ENCODE results near the gene CD80. TPM values are rescaled to one million over a fixed set of nuclear protein-coding genes. Genes with fewer than 3 reads are reported as not detected.

CD80 gene
- total and polyA plus RNA-seq, 9 of the 15 experiments (the other 6 are each of a cell fraction or from before 2014, with no cell fraction given), result 3.0 to 8.2 (median 5.7) TPM

DNA sequence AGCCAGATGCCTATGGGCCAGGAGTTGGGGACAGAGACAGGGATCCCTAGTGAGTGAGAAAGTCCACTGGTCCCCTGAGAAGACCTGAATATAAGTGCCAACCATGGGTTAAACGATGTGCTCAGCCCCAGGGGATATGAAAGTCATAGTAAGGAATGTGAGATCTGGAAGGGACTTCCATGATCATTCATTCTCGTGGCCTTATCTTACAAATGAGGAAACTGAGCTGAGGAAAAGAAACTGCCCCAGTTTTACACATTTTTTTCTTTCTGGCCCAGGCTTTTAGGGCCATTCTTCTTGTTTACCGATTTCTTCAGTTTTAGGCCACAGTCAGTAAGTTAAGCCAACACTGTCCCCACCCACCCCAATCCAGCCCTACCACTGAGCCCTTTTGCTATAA, 11.1 kb downstream of the CD80 start:
- POLR2A ChIA-PET, result no interaction called here
- TF ChIP-seq NFE2L1 (tag; IDR thresholded peaks at IDR 0.05; ENCODE audit: borderline replicate concordance, low read depth), result no peak
- TF ChIP-seq, protein P1, sequence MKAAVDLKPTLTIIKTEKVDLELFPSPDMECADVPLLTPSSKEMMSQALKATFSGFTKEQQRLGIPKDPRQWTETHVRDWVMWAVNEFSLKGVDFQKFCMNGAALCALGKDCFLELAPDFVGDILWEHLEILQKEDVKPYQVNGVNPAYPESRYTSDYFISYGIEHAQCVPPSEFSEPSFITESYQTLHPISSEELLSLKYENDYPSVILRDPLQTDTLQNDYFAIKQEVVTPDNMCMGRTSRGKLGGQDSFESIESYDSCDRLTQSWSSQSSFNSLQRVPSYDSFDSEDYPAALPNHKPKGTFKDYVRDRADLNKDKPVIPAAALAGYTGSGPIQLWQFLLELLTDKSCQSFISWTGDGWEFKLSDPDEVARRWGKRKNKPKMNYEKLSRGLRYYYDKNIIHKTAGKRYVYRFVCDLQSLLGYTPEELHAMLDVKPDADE (conservative IDR thresholded peaks at IDR 0.05; ENCODE audit: control insufficient read depth, low read depth, low read length), result no peak
- no peak for TF ChIP-seq ZNF408 (CRISPR knock-in tag; IDR thresholded peaks at IDR 0.05; ENCODE audit: low read depth)
- no peak for TF ChIP-seq HNRNPK (IDR thresholded peaks at IDR 0.05; ENCODE audit: low read depth, low read length, poor library complexity, severe bottlenecking)
- TF ChIP-seq, protein P2, sequence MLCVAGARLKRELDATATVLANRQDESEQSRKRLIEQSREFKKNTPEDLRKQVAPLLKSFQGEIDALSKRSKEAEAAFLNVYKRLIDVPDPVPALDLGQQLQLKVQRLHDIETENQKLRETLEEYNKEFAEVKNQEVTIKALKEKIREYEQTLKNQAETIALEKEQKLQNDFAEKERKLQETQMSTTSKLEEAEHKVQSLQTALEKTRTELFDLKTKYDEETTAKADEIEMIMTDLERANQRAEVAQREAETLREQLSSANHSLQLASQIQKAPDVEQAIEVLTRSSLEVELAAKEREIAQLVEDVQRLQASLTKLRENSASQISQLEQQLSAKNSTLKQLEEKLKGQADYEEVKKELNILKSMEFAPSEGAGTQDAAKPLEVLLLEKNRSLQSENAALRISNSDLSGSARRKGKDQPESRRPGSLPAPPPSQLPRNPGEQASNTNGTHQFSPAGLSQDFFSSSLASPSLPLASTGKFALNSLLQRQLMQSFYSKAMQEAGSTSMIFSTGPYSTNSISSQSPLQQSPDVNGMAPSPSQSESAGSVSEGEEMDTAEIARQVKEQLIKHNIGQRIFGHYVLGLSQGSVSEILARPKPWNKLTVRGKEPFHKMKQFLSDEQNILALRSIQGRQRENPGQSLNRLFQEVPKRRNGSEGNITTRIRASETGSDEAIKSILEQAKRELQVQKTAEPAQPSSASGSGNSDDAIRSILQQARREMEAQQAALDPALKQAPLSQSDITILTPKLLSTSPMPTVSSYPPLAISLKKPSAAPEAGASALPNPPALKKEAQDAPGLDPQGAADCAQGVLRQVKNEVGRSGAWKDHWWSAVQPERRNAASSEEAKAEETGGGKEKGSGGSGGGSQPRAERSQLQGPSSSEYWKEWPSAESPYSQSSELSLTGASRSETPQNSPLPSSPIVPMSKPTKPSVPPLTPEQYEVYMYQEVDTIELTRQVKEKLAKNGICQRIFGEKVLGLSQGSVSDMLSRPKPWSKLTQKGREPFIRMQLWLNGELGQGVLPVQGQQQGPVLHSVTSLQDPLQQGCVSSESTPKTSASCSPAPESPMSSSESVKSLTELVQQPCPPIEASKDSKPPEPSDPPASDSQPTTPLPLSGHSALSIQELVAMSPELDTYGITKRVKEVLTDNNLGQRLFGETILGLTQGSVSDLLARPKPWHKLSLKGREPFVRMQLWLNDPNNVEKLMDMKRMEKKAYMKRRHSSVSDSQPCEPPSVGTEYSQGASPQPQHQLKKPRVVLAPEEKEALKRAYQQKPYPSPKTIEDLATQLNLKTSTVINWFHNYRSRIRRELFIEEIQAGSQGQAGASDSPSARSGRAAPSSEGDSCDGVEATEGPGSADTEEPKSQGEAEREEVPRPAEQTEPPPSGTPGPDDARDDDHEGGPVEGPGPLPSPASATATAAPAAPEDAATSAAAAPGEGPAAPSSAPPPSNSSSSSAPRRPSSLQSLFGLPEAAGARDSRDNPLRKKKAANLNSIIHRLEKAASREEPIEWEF (CRISPR knock-in tag; IDR thresholded peaks at IDR 0.05), result no peak
- TF ChIP-seq RB1 (IDR thresholded peaks at IDR 0.05; ENCODE audit: low read depth), result no peak
- TF ChIP-seq, protein P3, sequence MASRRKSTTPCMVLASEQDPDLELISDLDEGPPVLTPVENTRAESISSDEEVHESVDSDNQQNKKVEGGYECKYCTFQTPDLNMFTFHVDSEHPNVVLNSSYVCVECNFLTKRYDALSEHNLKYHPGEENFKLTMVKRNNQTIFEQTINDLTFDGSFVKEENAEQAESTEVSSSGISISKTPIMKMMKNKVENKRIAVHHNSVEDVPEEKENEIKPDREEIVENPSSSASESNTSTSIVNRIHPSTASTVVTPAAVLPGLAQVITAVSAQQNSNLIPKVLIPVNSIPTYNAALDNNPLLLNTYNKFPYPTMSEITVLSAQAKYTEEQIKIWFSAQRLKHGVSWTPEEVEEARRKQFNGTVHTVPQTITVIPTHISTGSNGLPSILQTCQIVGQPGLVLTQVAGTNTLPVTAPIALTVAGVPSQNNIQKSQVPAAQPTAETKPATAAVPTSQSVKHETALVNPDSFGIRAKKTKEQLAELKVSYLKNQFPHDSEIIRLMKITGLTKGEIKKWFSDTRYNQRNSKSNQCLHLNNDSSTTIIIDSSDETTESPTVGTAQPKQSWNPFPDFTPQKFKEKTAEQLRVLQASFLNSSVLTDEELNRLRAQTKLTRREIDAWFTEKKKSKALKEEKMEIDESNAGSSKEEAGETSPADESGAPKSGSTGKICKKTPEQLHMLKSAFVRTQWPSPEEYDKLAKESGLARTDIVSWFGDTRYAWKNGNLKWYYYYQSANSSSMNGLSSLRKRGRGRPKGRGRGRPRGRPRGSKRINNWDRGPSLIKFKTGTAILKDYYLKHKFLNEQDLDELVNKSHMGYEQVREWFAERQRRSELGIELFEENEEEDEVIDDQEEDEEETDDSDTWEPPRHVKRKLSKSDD (conservative IDR thresholded peaks at IDR 0.05; ENCODE audit: low read length), result no peak
- TF ChIP-seq, protein P4, sequence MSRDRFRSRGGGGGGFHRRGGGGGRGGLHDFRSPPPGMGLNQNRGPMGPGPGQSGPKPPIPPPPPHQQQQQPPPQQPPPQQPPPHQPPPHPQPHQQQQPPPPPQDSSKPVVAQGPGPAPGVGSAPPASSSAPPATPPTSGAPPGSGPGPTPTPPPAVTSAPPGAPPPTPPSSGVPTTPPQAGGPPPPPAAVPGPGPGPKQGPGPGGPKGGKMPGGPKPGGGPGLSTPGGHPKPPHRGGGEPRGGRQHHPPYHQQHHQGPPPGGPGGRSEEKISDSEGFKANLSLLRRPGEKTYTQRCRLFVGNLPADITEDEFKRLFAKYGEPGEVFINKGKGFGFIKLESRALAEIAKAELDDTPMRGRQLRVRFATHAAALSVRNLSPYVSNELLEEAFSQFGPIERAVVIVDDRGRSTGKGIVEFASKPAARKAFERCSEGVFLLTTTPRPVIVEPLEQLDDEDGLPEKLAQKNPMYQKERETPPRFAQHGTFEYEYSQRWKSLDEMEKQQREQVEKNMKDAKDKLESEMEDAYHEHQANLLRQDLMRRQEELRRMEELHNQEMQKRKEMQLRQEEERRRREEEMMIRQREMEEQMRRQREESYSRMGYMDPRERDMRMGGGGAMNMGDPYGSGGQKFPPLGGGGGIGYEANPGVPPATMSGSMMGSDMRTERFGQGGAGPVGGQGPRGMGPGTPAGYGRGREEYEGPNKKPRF (IDR thresholded peaks at IDR 0.05; ENCODE audit: low read depth, low read length), result no peak

More for the DNA sequence above, 11.1 kb downstream of the CD80 start:
- Histone ChIP-seq H3K9ac (ENCODE audit: insufficient read depth in 1 of 2, low read depth in 2 of 2, low read length in 2 of 2) (no peak overlapping the region), H3K27ac (ENCODE audit: extremely low read depth, low read depth, low read length) (no peak overlapping the region), H3K27me3 (ENCODE audit: control insufficient read depth in 2 of 2, insufficient read depth in 2 of 2, low read length in 2 of 2) (no peaks in the 10 kb centered on the region), H3K4me2 (ENCODE audit: insufficient read depth, low read length) (no peak overlapping the region), H3K4me1 (replicated peaks in 1 of 2; ENCODE audit: control insufficient read depth in 2 of 2, insufficient read depth in 2 of 2, low read length in 2 of 2) (no peaks in the 10 kb centered on the region), H3K4me3 (no peak overlapping the region), H4K20me1 (replicated peaks; ENCODE audit: control insufficient read depth, insufficient read depth, low read length) (no peaks in the 10 kb centered on the region), H3K9me3 (replicated peaks; ENCODE audit: control insufficient read depth, insufficient read depth, low read depth, low read length) (no peaks in the 10 kb centered on the region), H3K36me3 (ENCODE audit: control insufficient read depth, insufficient read depth, low read length) (no peaks in the 10 kb centered on the region), H3K9me1 (ENCODE audit: control insufficient read depth, insufficient read depth, low read length) (no peaks in the 10 kb centered on the region), H3K79me2 (ENCODE audit: control insufficient read depth, insufficient read depth, low read length) (no peaks in the 10 kb centered on the region), H2AFZ (ENCODE audit: low read depth, low read length) (no peak overlapping the region)
- ATAC-seq (no peak), FAIRE-seq (no peak), DNase-seq (ENCODE audit: extremely low read depth in 1 of 4, low spot score in 3 of 4) (no peak)
- CTCF ChIA-PET (ENCODE audit: low intra/inter-chr PET ratio), result no interaction called here
- in situ Hi-C loops (cut with MboI) (no loop called here), intact Hi-C loops (cut with micrococcal nuclease) (no loop called here)
- 4% methylated on average over 3 of the region's 3 CpGs for WGBS (ENCODE audit: insufficient coverage, low coverage, missing lambda C conversion rate)
- no TSS peak for BruUV-seq (replicated peaks)

All from K562 (cell line).